ENCODE measurements around the gene PLXNA2. TPM values are rescaled to one million over a fixed set of nuclear protein-coding genes. Genes with fewer than 3 reads are reported as not detected.

The PLXNA2 gene
- total and polyA plus RNA-seq, 2 of the 4 experiments (the other 2 are of a cell fraction), result 0.72 to 1.1 TPM

DNA sequence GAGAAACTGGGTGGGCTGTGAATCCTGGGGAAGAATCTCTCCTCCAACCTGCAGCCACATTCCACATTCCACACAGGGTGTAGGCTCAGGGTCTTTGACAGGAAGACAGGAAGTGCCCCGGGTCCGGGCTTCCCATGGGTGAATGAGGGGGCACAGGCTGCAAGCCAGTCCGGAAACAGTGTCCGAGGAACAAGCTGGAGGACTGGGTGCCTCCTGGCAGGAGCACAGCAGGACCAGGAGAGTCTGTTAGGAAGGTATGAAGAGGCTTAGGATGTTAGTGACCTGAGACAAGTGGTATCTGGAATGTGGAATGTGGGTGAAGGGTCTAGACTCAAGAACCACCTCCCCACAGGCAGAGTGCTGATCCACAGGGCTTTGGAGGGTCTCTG, 212.3 kb downstream of the PLXNA2 start:
- no peak overlapping the region for H2AK9ac ChIP-seq (replicated peaks; ENCODE audit: low read depth, low read length, poor library complexity)
- H4K20me1 ChIP-seq (ENCODE audit: insufficient read depth, low read length), result no peaks in the 10 kb centered on the region
- POLR2A ChIA-PET (ENCODE audit: unreplicated experiment), result no interaction called here
- no peak overlapping the region for H3K4ac ChIP-seq (ENCODE audit: low read depth, low read length)
- H2BK120ac ChIP-seq (ENCODE audit: low read depth, low read length), result no peak overlapping the region
- H3K27me3 ChIP-seq (ENCODE audit: control insufficient read depth, insufficient read depth, low read length), result no peaks in the 10 kb centered on the region
- intact Hi-C loops (cut with micrococcal nuclease) (no loop called here), dilution Hi-C loops (cut with HindIII; ENCODE audit: low sequenced_read_pairs, unreplicated experiment) (no loop called here), in situ Hi-C loops (cut with MboI; ENCODE audit: low sequenced_read_pairs) (no loop called here)
- no peak for TF ChIP-seq RAD21 (IDR thresholded peaks at IDR 0.05; ENCODE audit: low read length)
- TF ChIP-seq MXI1 (IDR thresholded peaks at IDR 0.05; ENCODE audit: borderline replicate concordance, low read depth, low read length), result no peak
- TF ChIP-seq CEBPB (IDR thresholded peaks at IDR 0.05; ENCODE audit: low read depth, low read length), result no peak
- no peak for TF ChIP-seq SMC3 (IDR thresholded peaks at IDR 0.05; ENCODE audit: low read depth, low read length)
- no peak for TF ChIP-seq POLR2A (IDR thresholded peaks at IDR 0.05; ENCODE audit: low read depth, low read length)
- TF ChIP-seq, protein P1, sequence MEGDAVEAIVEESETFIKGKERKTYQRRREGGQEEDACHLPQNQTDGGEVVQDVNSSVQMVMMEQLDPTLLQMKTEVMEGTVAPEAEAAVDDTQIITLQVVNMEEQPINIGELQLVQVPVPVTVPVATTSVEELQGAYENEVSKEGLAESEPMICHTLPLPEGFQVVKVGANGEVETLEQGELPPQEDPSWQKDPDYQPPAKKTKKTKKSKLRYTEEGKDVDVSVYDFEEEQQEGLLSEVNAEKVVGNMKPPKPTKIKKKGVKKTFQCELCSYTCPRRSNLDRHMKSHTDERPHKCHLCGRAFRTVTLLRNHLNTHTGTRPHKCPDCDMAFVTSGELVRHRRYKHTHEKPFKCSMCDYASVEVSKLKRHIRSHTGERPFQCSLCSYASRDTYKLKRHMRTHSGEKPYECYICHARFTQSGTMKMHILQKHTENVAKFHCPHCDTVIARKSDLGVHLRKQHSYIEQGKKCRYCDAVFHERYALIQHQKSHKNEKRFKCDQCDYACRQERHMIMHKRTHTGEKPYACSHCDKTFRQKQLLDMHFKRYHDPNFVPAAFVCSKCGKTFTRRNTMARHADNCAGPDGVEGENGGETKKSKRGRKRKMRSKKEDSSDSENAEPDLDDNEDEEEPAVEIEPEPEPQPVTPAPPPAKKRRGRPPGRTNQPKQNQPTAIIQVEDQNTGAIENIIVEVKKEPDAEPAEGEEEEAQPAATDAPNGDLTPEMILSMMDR (conservative IDR thresholded peaks at IDR 0.05; ENCODE audit: low read depth, low read length), result no peak
- TF ChIP-seq, protein P2, sequence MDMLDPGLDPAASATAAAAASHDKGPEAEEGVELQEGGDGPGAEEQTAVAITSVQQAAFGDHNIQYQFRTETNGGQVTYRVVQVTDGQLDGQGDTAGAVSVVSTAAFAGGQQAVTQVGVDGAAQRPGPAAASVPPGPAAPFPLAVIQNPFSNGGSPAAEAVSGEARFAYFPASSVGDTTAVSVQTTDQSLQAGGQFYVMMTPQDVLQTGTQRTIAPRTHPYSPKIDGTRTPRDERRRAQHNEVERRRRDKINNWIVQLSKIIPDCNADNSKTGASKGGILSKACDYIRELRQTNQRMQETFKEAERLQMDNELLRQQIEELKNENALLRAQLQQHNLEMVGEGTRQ (IDR thresholded peaks at IDR 0.05; ENCODE audit: low read depth, low read length), result no peak
- TF ChIP-seq MAFK (IDR thresholded peaks at IDR 0.05; ENCODE audit: low read depth, low read length), result no peak
- no peak for TF ChIP-seq BHLHE40 (IDR thresholded peaks at IDR 0.05; ENCODE audit: low read depth, low read length)
- no peak for TF ChIP-seq NFE2L2 (IDR thresholded peaks at IDR 0.05; ENCODE audit: low read depth, low read length)
- TF ChIP-seq CHD1 (IDR thresholded peaks at IDR 0.05; ENCODE audit: low read depth, low read length), result no peak
- H4K5ac ChIP-seq (ENCODE audit: low read depth, low read length), result no peak overlapping the region
- no peak overlapping the region for H4K8ac ChIP-seq (ENCODE audit: low read depth in 2 of 2, low read length in 2 of 2)
- no peak overlapping the region for H3K9ac ChIP-seq (ENCODE audit: low read depth, low read length)
- no peaks in the 10 kb centered on the region for H3K9me3 ChIP-seq (ENCODE audit: control insufficient read depth, insufficient read depth, low read length)
- ATAC-seq (ENCODE audit: low read depth), result no peak
- no peaks in the 10 kb centered on the region for H3K36me3 ChIP-seq (ENCODE audit: control insufficient read depth, insufficient read depth, low read length)
- CTCF ChIA-PET, result interaction anchor here (1.0 to 2.6 kb wide), 2 partner anchors 10 to 213 kb away, joined by 5 to 13 read pairs; no protein-coding TSS in a partner anchor
- no TSS peak for BruUV-seq (replicated peaks)
- no peak overlapping the region for H2AK5ac ChIP-seq (ENCODE audit: low read depth, low read length)
- no peak overlapping the region for H3K4me2 ChIP-seq (ENCODE audit: low read depth, low read length)
- no peak overlapping the region for H3K4me3 ChIP-seq (ENCODE audit: insufficient read depth, low read depth, low read length)
- no peak for DNase-seq
- no peak overlapping the region for H3K18ac ChIP-seq (ENCODE audit: low read depth, low read length)
- peaks cover 5% of the 10 kb centered on the region; the same call in 1 of the 2 replicates for H3K4me1 ChIP-seq (ENCODE audit: control insufficient read depth, insufficient read depth, low read length)
- peaks cover 4% of the 10 kb centered on the region; the same call in 1 of the 2 replicates for H3K9me1 ChIP-seq (ENCODE audit: insufficient read depth, low read length)
- H3K79me1 ChIP-seq (ENCODE audit: low read depth in 1 of 2, low read length in 2 of 2), result no peaks in the 10 kb centered on the region
- H3K23ac ChIP-seq (ENCODE audit: low read depth, low read length), result no peak overlapping the region
- H2BK5ac ChIP-seq (ENCODE audit: low read depth, low read length, poor library complexity, severe bottlenecking), result no peak overlapping the region
- H2BK15ac ChIP-seq (ENCODE audit: low read depth, low read length), result no peak overlapping the region
- H3K14ac ChIP-seq (replicated peaks; ENCODE audit: low read depth, low read length), result no peak overlapping the region
- H3K27ac ChIP-seq (ENCODE audit: insufficient read depth, low read length), result no peak overlapping the region
- WGBS, 2 experiments (ENCODE audit: extremely low coverage in 2 of 2, insufficient read length in 1 of 2), result 100% methylated on average over 1 of the region's 4 CpGs; no CpG with 5 or more reads in 1 of the 2 experiments
- no peak overlapping the region for H2BK20ac ChIP-seq (ENCODE audit: low read depth, low read length)
- H2AFZ ChIP-seq (replicated peaks; ENCODE audit: low read length, poor library complexity), result no peak overlapping the region
- H4K91ac ChIP-seq (ENCODE audit: insufficient read depth, low read depth, low read length), result no peak overlapping the region
- no peak overlapping the region for H3K56ac ChIP-seq (ENCODE audit: extremely low read depth, insufficient read depth, low read length)
